Measurements from ENCODE around the gene PMP22. TPM values are rescaled to one million over a fixed set of nuclear protein-coding genes. Genes with fewer than 3 reads are reported as not detected.

PMP22 gene
- total RNA-seq, 1 experiment from 2014 or later, result 28.7 TPM

GRCh38 chr17:15281909-15282308 is 16.8 kb upstream of the PMP22 start:
- POLR2A ChIA-PET, result no interaction called here
- TF ChIP-seq MAX (IDR thresholded peaks at IDR 0.05) (no peak), SIN3A (IDR thresholded peaks at IDR 0.05; ENCODE audit: low read depth) (no peak), CBX3 (IDR thresholded peaks at IDR 0.05; ENCODE audit: low read depth) (no peak), ZNF274 (IDR thresholded peaks at IDR 0.05; ENCODE audit: low read depth, low read length) (no peak), FOSL1 (IDR thresholded peaks at IDR 0.05; ENCODE audit: low read depth) (no peak)
- H3K36me3 ChIP-seq (ENCODE audit: control insufficient read depth in 1 of 2, insufficient read depth in 2 of 2, low read length in 2 of 2), result no peaks in the 10 kb centered on the region

GRCh38 chr17:15278924-15279477 is 13.9 kb upstream of the PMP22 start:
- RAD21 ChIA-PET (ENCODE audit: low non-redundant PET in 1 of 2, low total read pairs in 2 of 2, uncharacterized antibody in 2 of 2, unreplicated experiment in 2 of 2), result no interaction called here
- H3K4me1 ChIP-seq (ENCODE audit: control insufficient read depth in 1 of 2, insufficient read depth in 2 of 2, low read length in 2 of 2), result peaks cover 0 to 9% of the 10 kb centered on the region in 2 experiments; a peak in 2 of 4 replicates
- peak overlapping the region; percentile 12 for H2AFZ ChIP-seq (ENCODE audit: low read depth, low read length, poor library complexity, severe bottlenecking)
- 0 out of 2 replicates have a peak overlapping the region, but pooled peaks have one; percentile 2 for H3K4me2 ChIP-seq (ENCODE audit: low read length)
- intact Hi-C loops (cut with micrococcal nuclease), result no loop called here
- H3K27me3 ChIP-seq (ENCODE audit: insufficient read depth, low read length), result no peaks in the 10 kb centered on the region
- no peaks in the 10 kb centered on the region for H3K36me3 ChIP-seq (ENCODE audit: control insufficient read depth in 1 of 2, insufficient read depth in 2 of 2, low read length in 2 of 2)
- DNase-seq (ENCODE audit: low read depth, low spot score) (no peak), ATAC-seq (0 out of 2 replicates have a peak, but pooled peaks have one; percentile 53)
- POLR2A ChIA-PET, result no interaction called here
- no TSS peak for BruUV-seq (replicated peaks)
- no peaks in the 10 kb centered on the region for H4K20me1 ChIP-seq (ENCODE audit: insufficient read depth)
- H3K9me3 ChIP-seq (ENCODE audit: control insufficient read depth in 1 of 2, insufficient read depth in 1 of 2, low read depth in 1 of 2, low read length in 2 of 2), result no peaks in the 10 kb centered on the region
- no peaks in the 10 kb centered on the region for H3K9me2 ChIP-seq (ENCODE audit: insufficient read depth)
- CTCF ChIA-PET, result no interaction called here
- H3K27ac ChIP-seq (ENCODE audit: low read depth, low read length), result no peak overlapping the region
- H3K79me2 ChIP-seq (ENCODE audit: insufficient read depth, low read length), result no peaks in the 10 kb centered on the region
- no peak overlapping the region for H3K4me3 ChIP-seq (replicated peaks in 1 of 2; ENCODE audit: low read depth in 1 of 2, low read length in 2 of 2)
- TF ChIP-seq EGR1 (IDR thresholded peaks at IDR 0.05; ENCODE audit: low read depth) (no peak), FOSL1 (IDR thresholded peaks at IDR 0.05; ENCODE audit: low read depth) (peak; percentile 17; the same call in 1 of the 2 replicates)
- no peak overlapping the region for H3K9ac ChIP-seq (ENCODE audit: low read length)

More at GRCh38 chr17:15281909-15282308, 16.8 kb upstream of the PMP22 start:
- H3K79me2 ChIP-seq (ENCODE audit: insufficient read depth, low read length), result no peaks in the 10 kb centered on the region
- no peaks in the 10 kb centered on the region for H3K27me3 ChIP-seq (ENCODE audit: insufficient read depth, low read length)
- ATAC-seq, result no peak
- no peak for DNase-seq (ENCODE audit: low read depth, low spot score)
- BruUV-seq (replicated peaks), result no TSS peak
- H3K4me2 ChIP-seq (ENCODE audit: low read length), result no peak overlapping the region
- no peak overlapping the region for H3K9ac ChIP-seq (ENCODE audit: low read length)
- H3K27ac ChIP-seq (ENCODE audit: low read depth, low read length), result no peak overlapping the region
- intact Hi-C loops (cut with micrococcal nuclease), result no loop called here
- H3K9me3 ChIP-seq (ENCODE audit: control insufficient read depth in 1 of 2, insufficient read depth in 1 of 2, low read depth in 1 of 2, low read length in 2 of 2), result no peaks in the 10 kb centered on the region
- H3K9me2 ChIP-seq (ENCODE audit: insufficient read depth), result no peaks in the 10 kb centered on the region
- H4K20me1 ChIP-seq (ENCODE audit: insufficient read depth), result no peaks in the 10 kb centered on the region
- H2AFZ ChIP-seq (ENCODE audit: low read depth, low read length, poor library complexity, severe bottlenecking), result no peak overlapping the region
- ChIA-PET CTCF (no interaction called here), RAD21 (ENCODE audit: low non-redundant PET in 1 of 2, low total read pairs in 2 of 2, uncharacterized antibody in 2 of 2, unreplicated experiment in 2 of 2) (no interaction called here)
- no peak overlapping the region for H3K4me3 ChIP-seq (replicated peaks in 1 of 2; ENCODE audit: low read depth in 1 of 2, low read length in 2 of 2)
- H3K4me1 ChIP-seq (ENCODE audit: control insufficient read depth in 1 of 2, insufficient read depth in 2 of 2, low read length in 2 of 2), result peaks cover 0 to 9% of the 10 kb centered on the region in 2 experiments; a peak in 2 of 4 replicates

Measured in HCT116 (cell line).